Erythroblast (primary cell): Measurements from ENCODE around the gene FAM135A.

Source experiments
- GATA1 ChIP-seq: IDR thresholded peaks from 2 replicates; pipeline ENCODE4 v1.6.1; 2011; ENCODE audit warnings: low read depth, mild to moderate bottlenecking, control low read depth, low read length, moderate library complexity
- POLR2A ChIP-seq: IDR thresholded peaks from 2 replicates; pipeline ENCODE4 v1.6.1; 2011; ENCODE audit warnings: mild to moderate bottlenecking, low read length

GRCh38 chr6:70409216-70409615, 4.1 kb upstream of the FAM135A start:
- TF ChIP-seq POLR2A (no peak), GATA1 (no peak)
